NK-92 (cell line): Measurements from ENCODE around the gene PRRT1.
"Not testable (repeated sequence)": the region's sequence is repeated elsewhere in the genome, so short reads cannot be mapped to it uniquely, and the experiment has no call there.

ENCODE experiments used
- DNase-seq: peaks from one replicate; lab custom pipeline; 2025; ENCODE audit not compliant: unreplicated experiment; lab: John Stamatoyannopoulos, UW

Gene PRRT1

GRCh38 chr6:32105433-32105832 is 46.3 kb downstream of the PRRT1 start:
- DNase-seq = no peak

DNA sequence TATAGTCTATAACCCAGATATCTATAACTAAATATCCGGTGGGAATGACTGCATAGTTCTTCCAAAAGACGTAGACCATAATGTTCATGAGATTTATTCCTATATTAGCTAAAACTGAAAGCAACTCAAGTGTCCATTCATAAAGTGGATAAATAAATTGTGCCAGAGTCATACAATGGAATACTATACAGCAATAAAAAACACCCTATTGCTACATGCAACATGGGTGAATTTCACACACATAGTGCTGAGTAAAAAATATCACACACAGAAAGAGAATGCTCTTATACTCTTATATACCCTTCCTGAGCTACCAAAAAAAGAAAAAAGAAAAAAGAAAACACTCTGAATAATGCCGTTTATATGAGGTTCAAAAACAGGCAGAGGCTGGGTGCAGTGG is 49.5 kb downstream of the PRRT1 start:
- DNase-seq = no peak

GRCh38 chr6:32100251-32100650 is 51.5 kb downstream of the PRRT1 start:
- not testable (repeated sequence) for DNase-seq
